ENCODE results near the gene SH3GLB2.
"Not testable (repeated sequence)": the region's sequence is repeated elsewhere in the genome, so short reads cannot be mapped to it uniquely, and the experiment has no call there.

The SH3GLB2 gene

DNA sequence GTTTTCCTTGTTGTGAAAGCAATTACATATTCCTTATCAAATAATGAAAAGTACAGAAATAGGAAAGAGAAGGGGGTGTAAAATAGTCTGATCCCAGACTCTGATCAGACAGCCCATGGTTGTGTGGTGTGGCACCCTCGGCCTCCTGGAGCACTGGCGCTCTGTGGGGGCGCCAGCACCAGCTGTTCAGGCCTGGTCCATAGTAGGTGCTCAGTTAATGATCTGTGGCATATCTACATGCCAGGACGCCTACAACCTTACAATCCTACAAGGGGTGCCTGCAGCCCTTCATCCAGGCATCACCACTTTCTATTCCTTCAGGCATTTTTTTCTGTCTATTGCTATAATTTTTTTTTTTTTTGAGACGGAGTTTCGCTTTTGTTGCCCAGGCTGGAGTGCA lies 24.9 kb upstream of the SH3GLB2 start:
- no peak for DNase-seq (ENCODE audit: low read depth)

GRCh38 chr9:129052592-129052991 lies 24.5 kb upstream of the SH3GLB2 start:
- no peak for DNase-seq (ENCODE audit: low read depth)

DNA sequence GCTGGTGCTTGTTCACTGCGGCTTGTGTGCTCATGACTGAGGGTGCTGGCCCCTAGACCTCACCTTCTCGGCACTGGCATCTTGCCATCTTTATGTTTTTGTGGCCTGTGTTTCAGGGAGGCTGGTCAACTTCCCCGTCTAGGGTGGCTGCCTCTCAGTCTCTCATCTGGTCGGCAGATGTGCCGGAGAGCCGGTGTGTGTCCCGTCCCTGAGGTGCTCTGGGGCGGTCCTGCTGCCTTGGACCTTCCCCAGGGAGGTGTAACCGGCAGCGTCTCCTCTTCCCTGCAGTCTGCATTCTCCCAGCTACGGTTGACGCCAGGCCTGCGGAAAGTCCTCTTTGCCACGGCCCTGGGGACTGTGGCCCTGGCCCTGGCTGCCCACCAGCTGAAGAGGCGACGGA lies 13.9 kb upstream of the SH3GLB2 start:
- DNase-seq (ENCODE audit: low read depth), result no peak

GRCh38 chr9:129040113-129040643 lies 12.0 kb upstream of the SH3GLB2 start:
- DNase-seq (ENCODE audit: low read depth), result no peak

DNA sequence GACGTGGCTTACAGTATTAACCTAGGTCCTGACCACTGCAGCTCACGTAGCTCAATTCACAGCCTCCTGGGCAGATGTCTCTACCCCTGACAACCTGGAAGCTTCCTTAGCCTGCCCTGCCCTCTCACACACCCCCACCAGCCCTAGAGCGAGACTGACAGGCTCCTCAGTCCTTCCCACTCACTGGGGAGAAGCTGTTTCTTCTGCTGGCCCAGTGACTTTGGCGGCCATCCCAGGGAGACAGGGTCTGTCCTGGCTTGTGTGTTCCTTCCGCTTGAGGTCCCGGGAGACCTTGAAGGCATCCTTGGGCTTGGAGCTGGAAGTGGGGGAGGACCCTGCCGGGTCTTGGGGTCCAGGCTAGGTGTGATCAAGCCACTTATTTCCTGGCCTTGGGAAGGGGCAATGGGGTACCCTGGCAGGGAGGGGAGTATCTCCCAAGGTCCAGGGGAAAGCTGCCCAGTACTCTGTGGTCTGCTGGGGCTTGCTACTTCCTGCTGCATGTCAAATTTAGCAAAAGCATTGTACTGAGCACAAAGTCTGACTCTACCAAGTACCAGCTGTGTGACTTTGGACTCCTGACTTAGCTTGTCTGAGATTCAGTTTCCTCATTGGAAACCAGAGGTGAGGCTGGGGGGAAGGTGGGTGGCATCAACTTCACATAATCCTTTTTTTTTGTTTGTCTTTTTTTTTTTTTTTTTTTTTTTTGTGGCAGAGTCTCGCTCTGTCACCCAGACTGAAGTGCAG lies 10.2 kb upstream of the SH3GLB2 start:
- no peak for DNase-seq (ENCODE audit: low read depth)

GRCh38 chr9:129037767-129038098 lies 9.6 kb upstream of the SH3GLB2 start:
- no peak for DNase-seq (ENCODE audit: low read depth)

DNA sequence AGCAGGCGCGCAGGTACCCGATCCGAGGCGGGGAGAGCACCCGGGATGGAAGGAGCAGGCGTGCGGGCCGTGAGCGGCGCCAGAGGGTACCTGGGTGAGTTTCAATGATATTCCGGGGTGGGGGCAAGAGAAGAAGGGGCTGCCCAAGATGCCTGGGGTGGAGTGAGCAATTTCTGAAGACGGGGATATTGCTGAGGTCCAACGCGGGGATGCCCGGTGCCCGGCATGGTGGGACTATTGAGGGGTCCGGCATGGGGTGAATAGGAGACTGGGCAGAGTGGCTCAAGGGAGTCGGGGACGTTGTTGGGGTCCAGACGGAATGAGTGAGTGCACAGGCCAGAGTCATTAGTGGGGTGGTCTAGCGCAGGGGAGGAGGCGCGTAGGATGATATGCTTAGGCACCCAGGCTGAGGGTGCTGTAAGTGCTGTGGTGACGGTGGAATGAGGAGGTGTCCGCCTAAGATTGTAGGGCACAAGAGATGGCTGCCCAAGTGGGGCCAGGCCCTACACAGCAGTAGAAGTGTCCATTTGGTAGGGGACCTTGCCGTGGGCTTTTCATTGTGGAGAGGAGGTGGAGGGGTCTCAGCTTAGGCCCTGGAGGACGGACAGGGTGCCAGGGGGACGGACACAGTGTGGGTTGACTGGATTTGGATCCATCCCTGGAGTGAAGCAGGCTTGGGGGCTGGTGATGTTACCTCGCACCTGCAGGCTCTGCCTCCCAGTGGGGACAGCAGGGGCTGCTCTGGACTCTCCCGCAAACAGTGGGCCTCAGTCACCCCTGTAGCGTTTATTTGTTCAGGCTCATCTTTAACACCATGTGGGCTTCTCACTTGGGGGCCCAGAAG lies 9.0 kb upstream of the SH3GLB2 start:
- DNase-seq (ENCODE audit: low read depth), result no peak

DNA sequence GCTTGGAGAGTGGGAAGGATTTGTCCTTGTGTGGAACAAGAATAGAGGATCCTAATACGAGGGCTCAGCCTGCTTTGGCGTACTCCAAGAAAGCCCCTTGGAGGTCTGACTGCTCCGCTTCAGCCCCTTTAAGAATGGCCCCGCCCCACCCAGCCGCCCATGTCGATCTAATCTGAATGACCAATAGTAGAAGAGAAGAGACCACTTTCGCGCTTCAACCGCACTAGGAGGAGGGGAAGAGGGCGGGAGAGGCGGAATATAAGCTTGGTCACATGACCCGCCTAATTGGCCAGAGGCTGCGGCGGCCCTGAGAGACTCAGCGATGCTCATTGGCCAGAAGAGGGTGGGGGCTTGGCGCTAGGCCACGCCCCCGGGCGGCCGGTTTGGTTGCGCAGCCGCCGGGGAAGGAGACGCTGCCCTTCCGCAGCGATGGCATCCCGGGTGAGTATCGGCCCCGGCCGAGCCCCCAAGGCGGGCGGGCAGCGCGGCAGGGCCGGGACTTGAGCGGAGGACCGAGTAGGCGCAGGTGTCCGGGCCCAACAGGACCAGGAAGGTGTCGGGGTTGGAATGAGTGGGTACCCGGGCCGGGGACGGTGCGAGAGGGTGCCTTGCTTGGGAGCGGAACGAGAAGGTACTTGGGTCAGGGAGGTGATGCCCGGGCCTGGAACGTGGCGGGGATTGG lies 8.3 kb upstream of the SH3GLB2 start, which contains the start of gene MIGA2:
Gene MIGA2, plus strand, starts transcription at position 386 of the 682 bp plus-strand sequence. CDS start 3,969 bp downstream, outside the sequence.
- peak; percentile 90 for DNase-seq (ENCODE audit: low read depth)

DNA sequence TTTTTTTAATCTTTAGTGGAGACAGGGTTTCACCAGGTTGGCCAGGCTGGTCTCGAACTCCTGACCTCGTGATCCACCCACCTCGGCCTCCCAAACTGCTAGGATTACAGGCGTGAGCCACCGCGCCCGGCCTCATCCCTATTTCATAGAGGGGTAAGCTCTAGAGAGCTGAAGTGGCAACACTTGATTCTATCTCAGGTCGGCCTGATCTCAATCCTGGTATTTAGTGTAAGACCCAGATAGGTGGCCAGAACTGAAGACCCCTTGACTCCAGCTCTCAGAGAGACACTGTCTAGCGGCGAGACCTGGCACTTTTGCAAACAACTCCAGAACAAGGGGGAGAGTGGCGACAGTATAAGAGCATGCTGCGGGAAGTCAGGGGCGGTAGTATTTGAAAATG lies 7.7 kb upstream of the SH3GLB2 start:
- not testable (repeated sequence) for DNase-seq (ENCODE audit: low read depth)

GRCh38 chr9:129033216-129033615 lies 5.1 kb upstream of the SH3GLB2 start:
- DNase-seq (ENCODE audit: low read depth), result no peak

GRCh38 chr9:129032541-129033159 lies 4.5 kb upstream of the SH3GLB2 start:
- no peak for DNase-seq (ENCODE audit: low read depth)

DNA sequence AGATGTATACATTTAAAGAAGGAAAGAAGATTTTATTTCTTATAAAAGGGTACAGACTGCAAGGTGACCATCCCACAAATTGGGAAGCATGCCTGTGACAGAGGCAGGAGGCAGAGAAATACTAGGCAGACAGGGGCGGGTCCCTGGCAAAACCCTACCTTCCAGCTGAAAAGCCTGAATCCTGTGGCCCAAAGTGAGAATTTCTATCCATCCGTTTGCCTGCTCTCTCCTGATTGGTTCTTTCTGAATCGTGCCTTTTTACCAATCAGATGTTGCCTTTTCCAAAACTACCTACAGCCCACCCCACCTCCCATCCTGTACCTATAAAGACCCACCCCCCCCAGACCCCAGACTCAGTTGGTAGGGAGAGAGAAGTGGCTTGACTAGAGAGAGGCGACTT lies 3.4 kb upstream of the SH3GLB2 start:
- no peak for DNase-seq (ENCODE audit: low read depth)

DNA sequence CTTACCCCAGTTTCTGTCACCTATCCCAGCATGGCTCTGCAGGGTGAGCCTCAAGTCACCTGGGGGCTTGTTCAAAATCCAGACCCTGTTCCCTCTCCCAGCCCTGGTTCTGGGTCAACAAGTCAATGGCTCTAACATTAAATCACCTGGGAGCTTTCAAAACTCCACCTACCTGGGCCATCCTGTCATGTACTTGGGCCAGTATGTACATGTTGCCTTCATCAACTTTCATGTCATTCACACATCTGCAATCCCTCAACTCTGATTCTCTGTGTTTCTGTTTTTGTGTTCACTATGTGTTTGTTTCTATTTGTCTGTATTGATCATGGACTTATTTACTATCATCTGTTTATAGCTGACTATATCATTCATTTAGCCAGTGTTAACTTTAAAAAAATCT lies 2.1 kb upstream of the SH3GLB2 start:
- no peak for DNase-seq (ENCODE audit: low read depth)

- DNase-seq (ENCODE audit: low read depth), result no peak
Observed at GRCh38 chr9:129027685-129028191, 393 bp downstream of the SH3GLB2 start.

- no peak for DNase-seq (ENCODE audit: low read depth)
Observed at GRCh38 chr9:129027224-129027684, 877 bp downstream of the SH3GLB2 start.

DNA sequence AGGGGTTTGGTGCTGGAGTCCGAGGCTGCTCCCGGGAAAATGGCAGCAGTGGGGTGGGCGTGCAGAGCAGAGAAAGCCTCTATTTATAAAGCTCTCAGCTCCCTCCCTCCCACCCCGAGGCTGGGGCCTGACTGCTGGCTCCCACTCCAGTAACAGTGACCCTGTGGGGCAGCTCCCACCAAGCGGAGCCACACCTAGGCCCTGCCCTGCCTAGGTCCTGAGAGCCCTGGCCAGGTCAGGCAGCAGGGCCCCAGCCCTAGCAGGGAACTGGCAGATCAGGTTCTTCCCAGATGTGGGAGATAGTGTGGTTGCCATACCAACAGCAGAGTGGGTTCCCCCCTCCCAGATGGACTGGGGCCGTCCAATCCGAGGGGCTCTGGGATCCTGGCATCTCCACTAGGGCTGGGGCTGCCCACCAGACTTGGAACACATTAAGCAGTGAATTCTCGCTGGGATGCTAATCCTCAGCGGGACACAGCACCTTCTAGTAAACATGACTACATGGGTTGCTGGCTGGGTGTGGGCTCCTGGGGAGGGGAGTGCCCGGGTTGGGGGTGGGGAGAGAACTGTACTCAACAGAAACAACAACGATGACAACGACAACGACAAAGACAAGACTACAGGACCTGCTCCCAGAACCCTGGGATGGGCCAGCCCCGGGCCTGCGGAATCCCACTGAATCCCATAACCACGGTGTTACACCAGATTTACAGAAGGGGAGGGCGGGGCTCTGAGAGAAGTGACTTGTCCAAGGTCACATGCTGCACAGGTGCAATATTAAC lies 1.5 kb downstream of the SH3GLB2 start:
- no peak for DNase-seq (ENCODE audit: low read depth)

- DNase-seq (ENCODE audit: low read depth), result no peak
Observed at GRCh38 chr9:129023908-129024233, 4.3 kb downstream of the SH3GLB2 start.

DNA sequence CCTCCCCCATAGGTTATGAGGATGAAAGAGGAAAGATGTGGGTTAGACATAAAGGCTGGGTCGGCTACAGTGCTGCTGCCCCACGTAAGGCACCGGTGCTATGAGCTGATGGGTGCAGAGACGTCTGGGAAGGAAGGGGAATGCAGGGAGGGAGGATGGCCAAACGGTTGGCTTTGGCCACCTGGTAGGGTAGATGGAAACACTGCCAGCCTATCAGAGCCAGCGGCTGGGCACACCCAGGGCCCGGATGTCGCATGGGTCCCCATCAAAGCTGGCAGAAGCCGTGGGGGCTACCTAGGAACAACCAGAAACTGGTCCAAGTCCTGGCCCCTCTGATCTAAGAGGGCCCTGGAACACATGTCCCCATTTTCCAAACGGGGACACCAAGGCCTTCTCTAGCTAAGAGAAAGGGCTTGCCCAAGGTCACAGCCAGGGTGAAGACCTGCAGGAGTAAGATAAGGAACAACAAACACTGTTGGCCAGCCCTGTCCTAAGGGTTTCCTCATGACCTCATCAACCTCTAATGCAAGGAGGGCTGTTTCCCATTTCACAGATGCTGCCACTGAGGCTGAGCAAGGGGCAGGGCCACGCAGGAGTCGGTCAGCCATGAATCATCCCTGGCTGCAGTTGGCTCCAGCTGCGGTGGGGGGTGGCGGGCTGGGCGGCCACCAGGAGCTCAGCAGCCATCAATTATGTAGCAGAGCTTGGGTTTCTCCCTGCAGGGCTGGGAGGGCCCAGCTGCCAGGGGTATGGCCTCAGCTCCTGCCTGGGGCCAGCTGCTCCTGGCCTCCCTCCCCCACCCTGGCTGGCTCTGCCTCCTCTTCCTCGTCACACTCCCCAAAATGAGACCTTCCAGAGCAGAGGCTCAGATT lies 4.9 kb downstream of the SH3GLB2 start:
- no peak for DNase-seq (ENCODE audit: low read depth)

DNA sequence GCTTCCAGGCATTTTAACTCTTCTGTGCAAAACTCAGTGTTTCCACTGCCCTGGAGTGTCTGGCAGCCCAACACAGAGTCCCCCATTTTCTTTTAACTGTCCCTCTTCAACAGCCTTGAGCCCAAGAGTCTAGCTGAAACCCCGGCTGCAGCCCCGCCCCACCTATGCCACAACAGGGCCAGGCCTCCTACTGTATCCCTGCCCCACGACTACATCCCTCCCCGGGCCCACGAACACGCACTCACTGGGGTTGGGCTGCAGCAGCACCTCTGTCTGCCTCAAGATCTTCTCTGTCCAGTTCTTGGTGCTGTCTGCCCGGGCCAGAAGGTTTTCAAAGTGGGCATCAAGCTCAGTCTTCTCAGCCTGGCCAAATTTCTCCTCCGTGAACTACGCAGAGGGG lies 6.1 kb downstream of the SH3GLB2 start:
- DNase-seq (ENCODE audit: low read depth), result no peak

DNA sequence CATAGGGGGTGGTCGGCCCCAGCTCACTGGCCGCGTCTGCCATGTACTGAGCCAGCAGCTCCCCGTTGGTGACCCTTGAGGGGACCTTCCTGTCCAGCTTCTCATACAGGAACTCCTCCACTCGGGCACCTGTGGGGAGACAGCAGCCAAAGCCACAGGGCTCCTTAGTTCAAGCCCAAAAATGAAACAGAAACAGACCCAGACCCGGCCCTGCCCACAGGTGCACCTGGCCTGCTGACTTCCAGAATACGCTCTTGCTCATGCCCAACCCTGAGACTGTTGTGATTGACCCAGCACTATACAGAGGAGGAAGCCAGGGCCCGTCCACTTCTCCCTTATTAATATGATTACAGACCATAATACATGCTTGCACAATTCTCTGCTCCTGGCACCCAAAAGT lies 7.0 kb downstream of the SH3GLB2 start:
- DNase-seq (ENCODE audit: low read depth), result no peak
